Right lobe of liver (tissue), 4 donors: Measurements from ENCODE around the gene APBA1.

Experiments
- POLR2A ChIP-seq: fragments of 450-650 bp; IDR thresholded peaks from one replicate; pipeline ENCODE4 v1.6.1; 2017; ENCODE audit warnings: antibody characterized with exemption, mild to moderate bottlenecking
- TF ChIP-seq, protein P1 (sequence below), 4 donors: fragments of 200-600 bp in 3 of 4; fragments of 450-650 bp in 1 of 4; IDR thresholded peaks; one replicate each; pipeline versions ENCODE4 v1.5.1 to v1.8.0; 2016 to 2022; ENCODE audit warnings: antibody characterized with exemption in 4 of 4, mild to moderate bottlenecking in 2 of 4
- donor health status: DM: no; HTN: no; CAD: no.
- donor health status: DM: no; HTN: no; CAD: no.
- donor health status: DM: no; HTN: yes; CAD: no.

DNA sequence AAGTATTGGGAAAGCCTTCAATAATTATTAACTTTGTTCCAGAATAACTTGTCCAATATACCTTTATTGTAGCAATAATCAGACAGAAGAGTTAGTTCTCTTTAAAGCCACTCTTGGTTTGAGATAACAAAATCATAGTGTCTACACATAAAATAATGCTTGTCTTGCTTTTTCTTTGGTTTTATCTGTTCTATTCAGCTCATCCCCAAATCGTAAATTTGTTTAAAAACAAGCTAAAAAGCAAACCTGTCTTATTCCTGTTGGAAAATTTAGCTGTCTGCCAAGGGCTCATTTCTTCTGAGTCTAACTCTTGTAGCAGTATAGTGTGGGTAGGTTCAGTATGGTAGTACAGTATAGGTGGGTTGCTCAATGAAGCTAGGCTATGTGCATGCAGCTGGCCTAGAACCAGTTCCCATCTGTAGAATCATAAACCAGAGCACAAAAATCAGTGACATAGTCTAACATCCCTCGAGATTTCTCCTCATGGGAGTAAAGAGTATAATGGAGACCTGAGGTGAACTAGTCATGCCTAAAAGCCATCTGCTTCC lies 17.9 kb upstream of the APBA1 start:
- TF ChIP-seq POLR2A: no peak
- TF ChIP-seq, protein P1, sequence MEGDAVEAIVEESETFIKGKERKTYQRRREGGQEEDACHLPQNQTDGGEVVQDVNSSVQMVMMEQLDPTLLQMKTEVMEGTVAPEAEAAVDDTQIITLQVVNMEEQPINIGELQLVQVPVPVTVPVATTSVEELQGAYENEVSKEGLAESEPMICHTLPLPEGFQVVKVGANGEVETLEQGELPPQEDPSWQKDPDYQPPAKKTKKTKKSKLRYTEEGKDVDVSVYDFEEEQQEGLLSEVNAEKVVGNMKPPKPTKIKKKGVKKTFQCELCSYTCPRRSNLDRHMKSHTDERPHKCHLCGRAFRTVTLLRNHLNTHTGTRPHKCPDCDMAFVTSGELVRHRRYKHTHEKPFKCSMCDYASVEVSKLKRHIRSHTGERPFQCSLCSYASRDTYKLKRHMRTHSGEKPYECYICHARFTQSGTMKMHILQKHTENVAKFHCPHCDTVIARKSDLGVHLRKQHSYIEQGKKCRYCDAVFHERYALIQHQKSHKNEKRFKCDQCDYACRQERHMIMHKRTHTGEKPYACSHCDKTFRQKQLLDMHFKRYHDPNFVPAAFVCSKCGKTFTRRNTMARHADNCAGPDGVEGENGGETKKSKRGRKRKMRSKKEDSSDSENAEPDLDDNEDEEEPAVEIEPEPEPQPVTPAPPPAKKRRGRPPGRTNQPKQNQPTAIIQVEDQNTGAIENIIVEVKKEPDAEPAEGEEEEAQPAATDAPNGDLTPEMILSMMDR (IDR thresholded peaks at IDR 0.05): no peak
